IPS DF 4.7 (cell line): ENCODE data around the gene PCIF1.
"Not testable (repeated sequence)": the region's sequence is repeated elsewhere in the genome, so short reads cannot be mapped to it uniquely, and the experiment has no call there.

ENCODE experiments used
- DNase-seq: peaks from one replicate; pipeline ENCODE4 v3.0.0-alpha.2; 2013; ENCODE audit warnings: low spot score; ENCODE audit errors: extremely low read depth

Gene PCIF1

DNA sequence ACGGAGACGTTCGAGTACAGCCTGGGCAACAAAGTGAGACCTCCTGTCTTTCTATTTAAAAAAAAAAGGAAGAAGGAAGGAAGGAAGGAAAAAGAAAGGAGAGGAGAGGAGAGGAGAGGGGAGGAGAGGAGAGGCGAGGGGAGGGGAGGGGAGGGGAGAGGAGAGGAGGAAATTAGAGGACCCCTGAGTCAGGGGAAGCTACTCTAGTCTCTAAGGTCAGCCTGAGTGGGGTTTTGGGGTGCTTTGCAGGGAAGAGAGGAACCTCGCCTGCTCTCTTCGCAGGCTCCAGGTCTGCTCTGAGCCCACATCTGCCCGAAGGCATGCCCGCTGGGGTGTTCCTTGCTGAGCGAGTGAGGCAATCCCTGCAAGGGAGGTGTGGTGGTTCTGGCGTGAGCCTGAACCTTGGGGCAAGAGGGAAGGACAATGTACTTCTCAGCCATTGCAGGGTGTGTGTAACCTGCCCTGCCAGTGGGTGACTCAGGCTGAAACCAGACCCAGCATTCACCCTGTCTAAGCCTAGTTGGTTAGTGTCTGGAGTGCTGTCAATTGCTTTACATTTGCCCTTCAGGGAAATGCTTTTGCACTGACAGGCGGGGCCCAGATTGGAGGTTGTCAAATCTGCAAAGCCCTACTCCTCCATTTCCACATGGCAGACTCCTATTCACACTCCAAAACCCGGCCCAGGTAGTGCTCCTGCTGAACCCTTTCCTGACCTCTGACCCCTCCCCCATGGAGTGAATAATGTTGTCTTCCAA, 58.9 kb downstream of the PCIF1 start:
- no peak for DNase-seq

DNA sequence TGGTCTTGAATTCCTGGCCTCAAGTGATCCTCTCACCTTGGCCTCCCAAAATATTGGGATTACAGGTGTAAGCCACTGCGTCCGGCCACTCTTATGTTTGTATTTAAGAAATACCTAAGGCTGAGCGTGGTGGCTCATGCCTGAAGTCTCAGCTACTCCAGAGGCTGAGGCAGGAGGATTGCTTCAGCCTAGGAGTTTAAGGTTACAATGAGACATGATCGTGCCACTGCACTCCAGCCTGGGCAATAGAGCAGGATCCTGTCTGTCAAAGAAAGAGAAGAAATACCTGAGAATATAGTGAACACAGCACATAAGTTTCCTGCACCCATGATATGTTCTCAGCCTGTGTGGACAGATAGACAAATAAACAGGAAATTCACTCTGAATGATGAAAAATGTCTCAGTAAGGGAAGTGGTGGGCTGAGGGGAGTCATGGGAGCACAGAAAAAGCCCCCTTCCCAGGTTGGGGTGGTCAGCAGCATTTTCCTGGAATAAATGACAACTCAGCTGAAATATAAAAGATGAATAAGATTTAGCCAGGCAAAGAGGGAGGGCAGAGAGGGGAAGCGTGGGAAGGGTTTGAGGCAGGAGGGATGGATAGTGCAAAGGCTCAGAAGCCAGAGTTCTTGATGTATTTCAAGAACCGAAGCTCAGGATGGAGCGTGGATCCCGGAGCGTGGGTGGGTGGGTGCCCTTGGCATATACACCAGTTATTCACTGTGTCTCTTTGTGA, 60.4 kb downstream of the PCIF1 start:
- DNase-seq: no peak

DNA sequence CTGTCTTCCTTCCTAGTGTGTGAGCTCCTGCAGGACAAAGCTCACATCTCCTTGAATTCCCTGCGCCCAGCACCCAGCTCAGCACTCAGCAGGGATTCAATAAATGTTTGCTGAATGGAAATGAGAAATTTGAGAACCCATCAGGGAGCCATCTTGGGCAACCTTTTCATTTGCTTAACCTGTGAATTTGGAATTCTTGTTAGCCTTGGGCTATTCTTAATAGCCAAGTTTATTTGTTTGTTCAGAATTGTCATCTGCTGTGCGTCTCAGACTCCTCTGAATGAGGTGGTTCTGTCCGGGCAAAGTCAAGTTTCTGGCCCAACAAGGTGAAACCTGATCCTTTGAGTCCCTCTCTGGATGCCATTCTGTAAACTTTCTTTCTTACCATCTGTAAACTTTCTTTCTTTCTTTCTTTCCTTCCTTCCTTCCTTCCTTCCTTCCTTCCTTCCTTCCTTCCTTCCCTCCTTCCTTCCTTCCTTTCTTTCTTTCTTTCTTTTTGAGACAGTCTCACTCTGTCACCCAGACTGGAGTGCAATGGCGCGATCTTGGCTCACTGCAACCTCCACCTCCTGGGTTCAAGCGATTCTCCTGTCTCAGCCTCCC, 61.1 kb downstream of the PCIF1 start:
- DNase-seq: not testable (repeated sequence)

GRCh38 chr20:45997187-45997586, 62.7 kb downstream of the PCIF1 start:
- DNase-seq: no peak
